OCI-LY7 (cell line): Measurements from ENCODE around the gene RBM38. TPM values are rescaled to one million over a fixed set of nuclear protein-coding genes. Genes with fewer than 3 reads are reported as not detected.

Experiments
- BruUV-seq: library from RNA; stranded (reverse); fragments of 400-500 nt; replicated peaks from 2 replicates; lab custom pipeline; 2021; lab: Mats Ljungman, UMichigan
- CTCF ChIA-PET: fragments of 300-600 bp; sonication (Branson Sonifier 250); formaldehyde crosslinking; loops from one replicate; lab custom pipeline; 2022; ENCODE audit warnings: antibody characterized with exemption; ENCODE audit not compliant: unreplicated experiment; lab: Charles Lee
- POLR2A ChIA-PET: fragments of 300-600 bp; sonication (Branson Sonifier 250); formaldehyde crosslinking; loops from one replicate; lab custom pipeline; 2022; ENCODE audit warnings: antibody characterized with exemption; lab: Charles Lee
- DNase-seq: peaks from one replicate; pipeline ENCODE4 v3.0.0-alpha.2; 2015; ENCODE audit warnings: low spot score
- H2AFZ ChIP-seq: fragments of 200-600 bp; sonication (generic), shearing (Covaris generic); 2 replicates; pipeline ENCODE4 v1.6.1; 2014; ENCODE audit warnings: mild to moderate bottlenecking, antibody characterized with exemption, low read length, moderate library complexity
- H3K27ac ChIP-seq: fragments of 200-600 bp; sonication (generic); 2 replicates; pipeline ENCODE4 v1.5.1; 2014; ENCODE audit warnings: mixed run types, low read depth, mild to moderate bottlenecking, moderate library complexity, low read length, inconsistent platforms; ENCODE audit not compliant: poor library complexity, severe bottlenecking
- H3K36me3 ChIP-seq: fragments of 200-600 bp; sonication (generic); 2 replicates; pipeline ENCODE4 v1.6.1; 2014; ENCODE audit warnings: mild to moderate bottlenecking, antibody characterized with exemption, low read length, moderate library complexity, mixed read lengths; ENCODE audit not compliant: insufficient read depth
- H3K4me1 ChIP-seq: fragments of 200-600 bp; sonication (generic); 2 replicates; pipeline ENCODE4 v1.5.1; 2014; ENCODE audit warnings: mild to moderate bottlenecking, low read length; ENCODE audit not compliant: insufficient read depth, poor library complexity, severe bottlenecking
- H3K4me2 ChIP-seq: fragments of 200-600 bp; sonication (generic); 2 replicates; pipeline ENCODE4 v1.6.1; 2014; ENCODE audit warnings: mild to moderate bottlenecking, low read length
- H3K4me3 ChIP-seq: fragments of 200-600 bp; sonication (generic); 2 replicates; pipeline ENCODE4 v1.5.1; 2014; ENCODE audit warnings: mild to moderate bottlenecking, low read depth, low read length; ENCODE audit not compliant: poor library complexity, severe bottlenecking
- H3K79me2 ChIP-seq: fragments of 200-600 bp; sonication (generic); 2 replicates; pipeline ENCODE4 v1.6.1; 2016; ENCODE audit warnings: low read depth, mild to moderate bottlenecking, low read length, moderate library complexity, mixed read lengths; ENCODE audit not compliant: insufficient read depth
- H3K9me2 ChIP-seq: fragments of 200-600 bp; sonication (generic); 2 replicates; pipeline ENCODE4 v1.6.1; 2016; ENCODE audit warnings: mild to moderate bottlenecking, low read length, mixed read lengths; ENCODE audit not compliant: insufficient read depth
- H3K9me3 ChIP-seq: fragments of 200-600 bp; sonication (generic); 2 replicates; pipeline ENCODE4 v1.6.1; 2014; ENCODE audit warnings: mild to moderate bottlenecking, mixed run types, low read length, mixed read lengths
- H4K20me1 ChIP-seq: fragments of 200-600 bp; sonication (generic); 2 replicates; pipeline ENCODE4 v1.6.1; 2014; ENCODE audit warnings: mild to moderate bottlenecking, antibody characterized with exemption, low read length, moderate library complexity, mixed read lengths; ENCODE audit not compliant: insufficient read depth
- EZH2phosphoT487 ChIP-seq: fragments of 200-600 bp; sonication (generic); IDR thresholded peaks from 2 replicates; pipeline ENCODE4 v1.6.1; 2018; ENCODE audit warnings: low read depth, borderline replicate concordance, mild to moderate bottlenecking, mixed run types, antibody characterized with exemption, low read length, moderate library complexity, mixed read lengths
- intact Hi-C: fragments of 100-400 bp; cut with micrococcal nuclease; formaldehyde crosslinking; loops from one replicate; pipeline ENCODE4 v1.10.0; 2022; ENCODE audit not compliant: unreplicated experiment
- total RNA-seq, 2 experiments: library from RNA; depleted of rRNA in 1 of 2; stranded (reverse); fragments of >200 nt in 1 of 2; shearing (Covaris generic) in 1 of 2; gene quantifications; 2 replicates each; pipeline ENCODE4 v1.2.3, GENCODE V29; 2014 to 2022
- TF ChIP-seq, protein P1 (sequence below): fragments of 200-600 bp; sonication (generic); conservative IDR thresholded peaks from 2 replicates; pipeline ENCODE4 v1.5.1; 2014; ENCODE audit warnings: mild to moderate bottlenecking, antibody characterized with exemption, low read length, moderate library complexity, mixed read lengths

Gene RBM38
- total RNA-seq, 2 experiments from 2014 or later: 119 to 174 TPM

DNA sequence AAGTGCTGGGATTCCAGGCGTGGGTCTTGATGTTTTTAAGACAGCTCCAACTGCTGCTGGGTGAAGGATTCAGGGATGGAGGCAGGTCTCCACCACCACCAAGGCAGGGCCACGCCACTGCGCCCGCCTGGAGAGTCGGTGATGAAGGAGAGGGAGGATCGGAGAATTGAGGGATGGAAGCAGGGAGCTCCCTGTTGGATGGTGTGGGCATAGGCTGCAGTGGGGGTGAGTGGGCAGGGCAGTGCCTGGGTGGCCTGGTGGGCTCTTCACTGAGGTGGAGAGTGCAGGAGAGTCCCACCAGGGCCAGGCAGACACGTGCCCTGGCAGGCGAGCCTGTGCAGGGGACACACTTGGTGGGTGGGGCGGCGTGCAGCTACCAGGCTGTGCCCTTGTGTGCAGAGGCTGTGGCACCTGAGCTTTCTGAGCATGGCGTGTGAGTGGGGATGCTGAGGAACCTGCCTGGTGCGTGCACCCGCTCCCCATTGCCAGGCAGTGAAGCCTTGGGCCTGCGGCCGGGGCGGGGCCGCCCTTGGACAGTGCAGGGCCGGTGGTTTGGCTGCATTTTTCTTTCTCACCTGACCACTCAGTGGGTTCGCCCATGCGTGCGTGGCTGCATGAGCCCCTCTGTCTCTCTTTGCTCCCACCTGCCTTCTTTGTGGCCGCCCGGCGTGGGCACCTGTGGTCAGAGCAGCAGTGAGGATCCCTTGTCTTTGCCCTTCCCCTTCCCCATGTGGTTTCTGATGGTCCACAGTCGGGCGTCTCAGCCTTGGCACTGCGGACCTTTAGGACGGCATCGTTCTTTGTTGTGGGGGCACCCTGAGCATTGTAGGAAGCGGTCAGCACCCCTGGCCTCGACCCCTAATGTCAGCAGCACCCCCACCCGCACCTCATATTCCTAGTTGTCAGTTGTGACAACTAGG is 11.3 kb downstream of the RBM38 start:
- H3K27ac ChIP-seq: no peak overlapping the region
- no TSS peak for BruUV-seq
- no peaks in the 10 kb centered on the region for H3K9me3 ChIP-seq
- peaks cover 93% of the 10 kb centered on the region for H3K36me3 ChIP-seq
- TF ChIP-seq EZH2phosphoT487: no peak
- TF ChIP-seq, protein P1, sequence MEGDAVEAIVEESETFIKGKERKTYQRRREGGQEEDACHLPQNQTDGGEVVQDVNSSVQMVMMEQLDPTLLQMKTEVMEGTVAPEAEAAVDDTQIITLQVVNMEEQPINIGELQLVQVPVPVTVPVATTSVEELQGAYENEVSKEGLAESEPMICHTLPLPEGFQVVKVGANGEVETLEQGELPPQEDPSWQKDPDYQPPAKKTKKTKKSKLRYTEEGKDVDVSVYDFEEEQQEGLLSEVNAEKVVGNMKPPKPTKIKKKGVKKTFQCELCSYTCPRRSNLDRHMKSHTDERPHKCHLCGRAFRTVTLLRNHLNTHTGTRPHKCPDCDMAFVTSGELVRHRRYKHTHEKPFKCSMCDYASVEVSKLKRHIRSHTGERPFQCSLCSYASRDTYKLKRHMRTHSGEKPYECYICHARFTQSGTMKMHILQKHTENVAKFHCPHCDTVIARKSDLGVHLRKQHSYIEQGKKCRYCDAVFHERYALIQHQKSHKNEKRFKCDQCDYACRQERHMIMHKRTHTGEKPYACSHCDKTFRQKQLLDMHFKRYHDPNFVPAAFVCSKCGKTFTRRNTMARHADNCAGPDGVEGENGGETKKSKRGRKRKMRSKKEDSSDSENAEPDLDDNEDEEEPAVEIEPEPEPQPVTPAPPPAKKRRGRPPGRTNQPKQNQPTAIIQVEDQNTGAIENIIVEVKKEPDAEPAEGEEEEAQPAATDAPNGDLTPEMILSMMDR: no peak
- no peak overlapping the region for H3K4me3 ChIP-seq
- ChIA-PET CTCF (no interaction called here), POLR2A (interaction anchor here (1.1 to 1.5 kb wide), 2 partner anchors 12 to 13 kb away, joined by 3 to 6 read pairs; no protein-coding TSS in a partner anchor)
- DNase-seq: no peak
- no peak overlapping the region for H3K4me2 ChIP-seq
- intact Hi-C loops: no loop called here
- H4K20me1 ChIP-seq: peaks cover 6% of the 10 kb centered on the region; the same call in 1 of the 2 replicates
- no peaks in the 10 kb centered on the region for H3K9me2 ChIP-seq
- no peak overlapping the region for H2AFZ ChIP-seq
- peaks cover 46% of the 10 kb centered on the region for H3K4me1 ChIP-seq
- H3K79me2 ChIP-seq: peaks cover 65% of the 10 kb centered on the region

DNA sequence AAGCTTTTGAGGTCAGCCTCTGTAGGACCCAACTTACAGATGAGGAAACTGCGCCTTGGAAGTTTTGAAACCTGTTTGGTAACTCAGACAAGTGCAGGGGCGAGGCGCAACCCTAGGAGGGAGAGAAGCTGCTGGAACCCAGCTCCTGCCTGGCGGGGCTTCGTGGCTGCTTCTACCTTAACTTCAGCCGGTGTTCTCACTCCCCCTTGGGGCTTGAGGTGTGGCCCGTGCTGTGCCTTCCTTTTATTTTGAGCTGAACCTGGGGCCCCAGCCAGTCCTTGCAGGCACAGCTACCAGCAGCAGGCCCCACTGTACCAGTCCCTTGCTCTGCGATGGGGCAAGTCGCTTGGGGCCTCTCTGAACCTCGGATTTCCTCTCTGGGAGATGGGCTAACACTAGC is 12.0 kb downstream of the RBM38 start:
- ChIA-PET POLR2A (no interaction called here), CTCF (no interaction called here)
- H3K4me2 ChIP-seq: no peak overlapping the region
- H3K9me2 ChIP-seq: no peaks in the 10 kb centered on the region
- H3K27ac ChIP-seq: no peak overlapping the region
- no peak overlapping the region for H2AFZ ChIP-seq
- no peaks in the 10 kb centered on the region for H3K9me3 ChIP-seq
- intact Hi-C loops: no loop called here
- H3K4me1 ChIP-seq: peaks cover 39% of the 10 kb centered on the region
- DNase-seq: no peak
- H3K4me3 ChIP-seq: no peak overlapping the region
- peaks cover 59% of the 10 kb centered on the region for H3K79me2 ChIP-seq
- H3K36me3 ChIP-seq: peaks cover 95% of the 10 kb centered on the region
- TF ChIP-seq, protein P1: no peak
- no peak for TF ChIP-seq EZH2phosphoT487
- no TSS peak for BruUV-seq
- H4K20me1 ChIP-seq: peaks cover 6% of the 10 kb centered on the region; the same call in 1 of the 2 replicates

GRCh38 chr20:57404006-57404405 is 12.8 kb downstream of the RBM38 start:
- H3K36me3 ChIP-seq: peaks cover 99% of the 10 kb centered on the region
- H3K4me1 ChIP-seq: peaks cover 32% of the 10 kb centered on the region
- ChIA-PET CTCF (no interaction called here), POLR2A (no interaction called here)
- TF ChIP-seq, protein P1: no peak
- no peak for TF ChIP-seq EZH2phosphoT487
- no peaks in the 10 kb centered on the region for H3K9me3 ChIP-seq
- no peak overlapping the region for H3K27ac ChIP-seq
- DNase-seq: no peak
- H2AFZ ChIP-seq: no peak overlapping the region
- peaks cover 54% of the 10 kb centered on the region for H3K79me2 ChIP-seq
- no peaks in the 10 kb centered on the region for H3K9me2 ChIP-seq
- H4K20me1 ChIP-seq: peaks cover 6% of the 10 kb centered on the region; the same call in 1 of the 2 replicates
- H3K4me3 ChIP-seq: no peak overlapping the region
- H3K4me2 ChIP-seq: no peak overlapping the region
- BruUV-seq: no TSS peak
- intact Hi-C loops: no loop called here
